Non-pigmented ciliary epithelial cell (primary cell): Measurements from ENCODE around the gene ZNF446.
A peak's percentile ranks its signal among the peaks of the same experiment; 100 is the strongest.
"Not testable (repeated sequence)": the region's sequence is repeated elsewhere in the genome, so short reads cannot be mapped to it uniquely, and the experiment has no call there.

Source experiments
- DNase-seq: peaks from one replicate; pipeline ENCODE4 v3.0.0-alpha.2; 2010; ENCODE audit warnings: low read depth

The ZNF446 gene

GRCh38 chr19:58500242-58500641, 24.1 kb downstream of the ZNF446 start:
- no peak for DNase-seq

- DNase-seq: not testable (repeated sequence)
Measured at GRCh38 chr19:58507602-58508223, 31.6 kb downstream of the ZNF446 start.

GRCh38 chr19:58509731-58510083, 33.6 kb downstream of the ZNF446 start:
- DNase-seq: no peak

DNA sequence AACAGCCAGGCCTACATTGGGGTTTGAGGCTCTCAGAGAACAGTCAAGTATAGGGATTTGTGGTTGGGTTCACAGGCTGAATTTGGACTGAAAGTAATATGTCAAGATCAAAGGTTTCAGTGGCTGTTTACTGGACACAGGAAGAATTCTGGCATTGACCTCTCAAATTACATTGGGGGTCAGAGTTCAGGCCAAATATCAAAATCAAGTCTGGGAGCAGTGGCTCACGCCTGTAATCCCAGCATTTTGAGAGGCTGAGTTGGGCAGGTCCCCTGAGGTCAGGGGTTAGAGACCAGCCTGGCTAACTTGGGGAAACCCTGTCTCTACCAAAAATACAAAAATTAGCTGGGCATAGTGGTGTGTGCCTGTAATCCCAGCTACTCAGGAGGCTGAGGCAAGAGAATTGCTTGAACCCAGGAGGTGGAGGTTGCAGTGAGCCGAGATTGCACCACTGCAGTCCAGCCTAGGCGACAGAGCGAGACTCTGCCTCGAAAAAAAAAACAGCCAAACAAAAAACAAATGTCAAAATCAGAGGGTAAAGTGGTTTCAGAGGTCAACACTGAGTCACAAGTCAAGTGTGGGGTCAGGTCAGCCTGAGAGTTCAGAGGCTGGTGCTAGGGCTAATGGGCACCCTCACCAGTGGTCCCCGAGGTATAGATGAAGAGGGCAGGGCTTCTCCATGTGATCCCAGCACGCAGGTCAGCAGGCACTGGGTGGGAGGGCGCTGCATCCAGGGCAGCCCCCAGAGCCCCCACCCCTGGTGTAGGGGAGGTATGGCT, 34.1 kb downstream of the ZNF446 start:
- DNase-seq: no peak

GRCh38 chr19:58511353-58512208, 35.4 kb downstream of the ZNF446 start, which contains the start of gene SLC27A5:
Gene SLC27A5, minus strand, starts transcription at chr19:58511992. Its CDS starts 37 bp downstream, at chr19:58511955.
- no peak for DNase-seq

- no peak for DNase-seq
Measured at GRCh38 chr19:58513213-58513693, 37.1 kb downstream of the ZNF446 start.

- peak; percentile 42 for DNase-seq
Measured at GRCh38 chr19:58513694-58514563, 37.8 kb downstream of the ZNF446 start.

DNA sequence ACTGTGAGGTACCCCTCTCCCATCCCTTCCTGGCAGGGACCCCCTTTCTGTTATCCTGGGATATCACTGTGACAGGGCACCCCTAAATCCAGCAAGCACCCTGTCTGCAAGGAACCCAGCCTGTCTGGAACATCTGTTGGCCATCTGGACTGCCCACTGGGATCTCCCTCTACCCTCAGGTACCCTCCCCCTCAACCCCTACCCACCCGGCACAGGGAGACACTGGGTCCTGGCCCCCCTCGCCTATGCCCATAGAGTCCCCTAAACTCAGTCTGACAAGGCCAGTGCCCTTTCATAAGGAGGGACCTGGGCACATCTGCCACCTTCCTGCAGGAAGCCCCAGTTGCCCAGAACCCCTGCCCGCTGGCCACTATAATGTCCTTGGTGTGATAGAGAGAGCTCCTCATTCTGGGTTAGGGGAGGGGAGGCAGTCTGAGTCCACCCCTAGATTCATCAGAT, 38.4 kb downstream of the ZNF446 start:
- DNase-seq: no peak

DNA sequence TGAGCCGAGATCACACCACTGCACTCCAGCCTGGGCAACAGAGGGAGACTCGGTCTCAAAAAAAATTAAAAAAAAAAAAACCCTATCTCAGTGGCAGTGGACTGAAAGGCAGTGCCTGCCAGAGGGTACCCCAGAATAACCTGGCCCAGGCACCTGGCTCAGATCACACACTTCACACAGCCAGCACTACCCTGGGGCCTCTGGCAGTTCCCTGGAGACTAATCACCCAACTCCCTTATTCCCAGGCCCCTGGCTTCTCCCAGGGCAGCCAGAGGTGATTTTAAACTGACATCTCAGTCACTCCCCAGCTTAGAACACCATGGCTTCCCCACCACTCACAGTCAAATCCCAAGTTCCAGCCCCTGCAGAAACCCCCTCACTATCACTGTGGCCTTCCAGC, 39.1 kb downstream of the ZNF446 start:
- no peak for DNase-seq

- no peak for DNase-seq
Measured at GRCh38 chr19:58516246-58516836, 40.2 kb downstream of the ZNF446 start.

- no peak for DNase-seq
Measured at GRCh38 chr19:58516964-58517833, 41.0 kb downstream of the ZNF446 start.

GRCh38 chr19:58518256-58519086, 42.3 kb downstream of the ZNF446 start:
- DNase-seq: no peak

GRCh38 chr19:58519087-58519354, 42.9 kb downstream of the ZNF446 start:
- no peak for DNase-seq

- peak; percentile 85 for DNase-seq
Measured at GRCh38 chr19:58519355-58520256, 43.5 kb downstream of the ZNF446 start, which contains the start of gene ZBTB45. Gene ZBTB45, minus strand, starts transcription at chr19:58519810. Its CDS starts 2,137 bp downstream, at chr19:58517673.

DNA sequence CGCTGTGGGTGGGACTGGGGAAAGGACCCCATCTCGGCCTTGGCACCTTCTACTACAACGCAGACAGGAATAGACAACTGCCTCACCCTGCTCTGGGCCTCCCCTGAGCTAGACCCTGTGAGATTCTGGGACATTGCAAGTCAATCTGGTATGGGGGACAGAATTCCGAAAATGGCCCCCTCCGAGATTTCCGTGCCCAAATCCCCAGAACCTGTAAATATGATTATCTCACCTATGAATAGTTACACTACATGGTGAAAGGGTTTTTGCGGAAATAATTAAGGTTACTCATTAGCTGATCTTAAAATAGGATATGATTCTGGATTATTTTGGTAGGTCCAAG, 44.1 kb downstream of the ZNF446 start:
- no peak for DNase-seq

- DNase-seq: no peak
Measured at GRCh38 chr19:58521651-58522050, 45.5 kb downstream of the ZNF446 start.

GRCh38 chr19:58522709-58523108, 46.6 kb downstream of the ZNF446 start:
- DNase-seq: no peak

DNA sequence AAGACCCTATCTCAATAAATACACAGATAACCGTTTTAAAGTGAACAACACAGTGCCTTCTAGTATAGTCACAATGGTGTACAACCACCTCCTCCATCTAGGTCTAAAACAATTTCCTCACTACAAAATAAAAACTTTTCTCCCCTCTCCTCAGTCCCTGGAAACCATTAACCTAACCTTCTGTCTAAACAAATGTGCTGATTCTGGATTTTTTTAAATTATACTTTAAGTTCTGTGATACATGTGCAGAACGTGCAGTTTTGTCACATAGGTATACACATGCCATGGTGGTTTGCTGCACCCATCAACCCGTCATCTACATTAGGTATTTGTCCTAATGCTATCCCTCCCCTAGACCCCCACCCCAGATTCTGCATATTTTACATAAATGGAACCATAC, 53.3 kb downstream of the ZNF446 start:
- DNase-seq: no peak
